Tibial nerve (tissue), 4 donors: Measurements from ENCODE around the gene DGKD. TPM values are rescaled to one million over a fixed set of nuclear protein-coding genes. Genes with fewer than 3 reads are reported as not detected.

Experiments
- DNase-seq, 2 donors: peaks; one replicate each; pipeline ENCODE4 v3.0.0-alpha.2; 2019; ENCODE audit warnings: low spot score in 2 of 2
- H3K27ac ChIP-seq, 4 donors: fragments of 200-600 bp; sonication (generic) in 3 of 4; one replicate each; pipeline ENCODE4 v1.5.1; 2017 to 2019; ENCODE audit warnings: mild to moderate bottlenecking in 1 of 4
- H3K27me3 ChIP-seq, 2 donors: fragments of 200-600 bp; sonication (generic) in 1 of 2; one replicate each; pipeline versions ENCODE4 v1.5.1 to v1.6.0; 2017 to 2019
- H3K36me3 ChIP-seq, 3 donors: fragments of 200-600 bp; sonication (generic); one replicate each; pipeline ENCODE4 v1.5.1; 2018 to 2019
- H3K4me1 ChIP-seq, 4 donors: fragments of 200-600 bp; sonication (generic) in 3 of 4; one replicate each; pipeline ENCODE4 v1.5.1; 2017 to 2019
- H3K4me3 ChIP-seq, 4 donors: fragments of 200-600 bp; sonication (generic) in 3 of 4; one replicate each; pipeline ENCODE4 v1.5.1; 2017 to 2019; ENCODE audit warnings: mild to moderate bottlenecking in 1 of 4, moderate library complexity in 1 of 4
- H3K9me3 ChIP-seq, 4 donors: fragments of 200-600 bp; sonication (generic) in 3 of 4; one replicate each; pipeline ENCODE4 v1.5.1; 2017 to 2019
- CTCF ChIP-seq, 5 experiments: fragments of 200-600 bp in 3 of 5; fragments of 450-650 bp in 2 of 5; sonication (generic) in 3 of 5; IDR thresholded peaks; one replicate each; pipeline ENCODE4 v1.5.1; 2016 to 2019; ENCODE audit warnings: antibody characterized with exemption in 5 of 5, mild to moderate bottlenecking in 3 of 5, moderate library complexity in 2 of 5
- EP300 ChIP-seq, 2 donors: sonication (generic); formaldehyde crosslinking; IDR thresholded peaks; one replicate each; pipeline ENCODE4 v1.6.1; 2017; ENCODE audit warnings: antibody characterized with exemption in 2 of 2, mild to moderate bottlenecking in 1 of 2
- POLR2A ChIP-seq, 2 donors: fragments of 450-650 bp; IDR thresholded peaks; one replicate each; pipeline ENCODE4 v1.6.1; 2017; ENCODE audit warnings: antibody characterized with exemption in 2 of 2, mild to moderate bottlenecking in 2 of 2, moderate library complexity in 2 of 2
- WGBS, 2 donors: methylation state at CpG; one replicate each; pipeline ENCODE4 v1.1.5; 2018; 5-methylcytosine and 5-hydroxymethylcytosine counted together
- total RNA-seq, 4 donors: library from RNA; depleted of rRNA; stranded (reverse); fragments of >200 nt; gene quantifications; one replicate each; pipeline ENCODE4 v1.1.0, GENCODE V29; 2016

DGKD gene
- total RNA-seq, 4 donors from 2014 or later, result 6.5 to 11.7 (median 7.4) TPM

- Histone ChIP-seq H3K27me3 (no peaks in the 10 kb centered on the region), H3K4me1 (no peaks in the 10 kb centered on the region), H3K36me3 (no peaks in the 10 kb centered on the region), H3K27ac (no peak overlapping the region), H3K9me3 (no peaks in the 10 kb centered on the region), H3K4me3 (no peak overlapping the region)
- 83 to 87% methylated on average over 17 to 20 of the region's 20 CpGs for WGBS, 2 donors
- no peak for DNase-seq
- no peak for TF ChIP-seq CTCF (IDR thresholded peaks at IDR 0.05)
Observed at GRCh38 chr2:233314180-233314925, 39.9 kb upstream of the DGKD start.

- Histone ChIP-seq H3K9me3 (no peaks in the 10 kb centered on the region), H3K27ac (no peak overlapping the region), H3K4me3 (no peak overlapping the region), H3K36me3 (no peaks in the 10 kb centered on the region), H3K27me3 (no peaks in the 10 kb centered on the region), H3K4me1 (no peaks in the 10 kb centered on the region)
- 70 to 75% methylated on average over 7 of the region's 7 CpGs for WGBS, 2 donors
- no peak for DNase-seq
- TF ChIP-seq POLR2A (IDR thresholded peaks at IDR 0.05), result no peak
- TF ChIP-seq CTCF (IDR thresholded peaks at IDR 0.05), result no peak
- TF ChIP-seq EP300 (IDR thresholded peaks at IDR 0.05), result no peak
Observed at GRCh38 chr2:233317196-233317943, 36.9 kb upstream of the DGKD start.

- 81 to 85% methylated on average over 5 of the region's 5 CpGs for WGBS, 2 donors
- Histone ChIP-seq H3K27me3 (no peaks in the 10 kb centered on the region), H3K4me3 (no peak overlapping the region), H3K27ac (no peak overlapping the region), H3K4me1 (no peaks in the 10 kb centered on the region), H3K36me3 (no peaks in the 10 kb centered on the region), H3K9me3 (no peaks in the 10 kb centered on the region)
- TF ChIP-seq POLR2A (IDR thresholded peaks at IDR 0.05) (no peak), EP300 (IDR thresholded peaks at IDR 0.05) (no peak), CTCF (IDR thresholded peaks at IDR 0.05) (no peak)
- DNase-seq, result no peak
Observed at GRCh38 chr2:233319256-233319655, 35.0 kb upstream of the DGKD start.

GRCh38 chr2:233320470-233320869, 33.8 kb upstream of the DGKD start:
- DNase-seq, result no peak
- TF ChIP-seq POLR2A (IDR thresholded peaks at IDR 0.05), result no peak
- TF ChIP-seq CTCF (IDR thresholded peaks at IDR 0.05), result no peak
- TF ChIP-seq EP300 (IDR thresholded peaks at IDR 0.05), result no peak
- WGBS, 2 donors, result 89 to 95% methylated on average over 17 of the region's 17 CpGs
- H3K4me1 ChIP-seq, result no peaks in the 10 kb centered on the region
- no peaks in the 10 kb centered on the region for H3K36me3 ChIP-seq
- no peak overlapping the region for H3K27ac ChIP-seq
- no peak overlapping the region for H3K4me3 ChIP-seq
- H3K27me3 ChIP-seq, result no peaks in the 10 kb centered on the region
- no peaks in the 10 kb centered on the region for H3K9me3 ChIP-seq

- Histone ChIP-seq H3K36me3 (no peaks in the 10 kb centered on the region), H3K27ac (no peak overlapping the region), H3K27me3 (no peaks in the 10 kb centered on the region), H3K9me3 (no peaks in the 10 kb centered on the region), H3K4me1 (no peaks in the 10 kb centered on the region), H3K4me3 (no peak overlapping the region)
- WGBS, 2 donors, result 67 to 72% methylated on average over 6 of the region's 6 CpGs
- DNase-seq, result no peak
- no peak for TF ChIP-seq CTCF (IDR thresholded peaks at IDR 0.05)
- no peak for TF ChIP-seq EP300 (IDR thresholded peaks at IDR 0.05)
- no peak for TF ChIP-seq POLR2A (IDR thresholded peaks at IDR 0.05)
Observed at GRCh38 chr2:233321166-233321565, 33.1 kb upstream of the DGKD start.
